GM12892 (cell line): ENCODE results near the gene CDS2.

Experiments
- DNase-seq: peaks from one replicate; pipeline ENCODE4 v3.0.0; 2011; ENCODE audit not compliant: insufficient read length
- FAIRE-seq: peaks from 2 replicates; lab custom pipeline; 2011; peaks lifted over from hg19 to GRCh38; lab: Jason Lieb, UNC
- POLR2A ChIP-seq: IDR thresholded peaks from 2 replicates; pipeline ENCODE4 v1.6.1; 2011; ENCODE audit warnings: low read depth, low read length, control low read depth
- POLR2AphosphoS5 ChIP-seq: IDR thresholded peaks from 2 replicates; pipeline ENCODE4 v1.6.1; 2011; ENCODE audit warnings: low read depth, low read length, control low read depth
- TAF1 ChIP-seq: IDR thresholded peaks from 2 replicates; pipeline ENCODE4 v1.6.1; 2011; ENCODE audit warnings: low read depth, mild to moderate bottlenecking, control low read depth, low read length, borderline replicate concordance

The CDS2 gene

DNA sequence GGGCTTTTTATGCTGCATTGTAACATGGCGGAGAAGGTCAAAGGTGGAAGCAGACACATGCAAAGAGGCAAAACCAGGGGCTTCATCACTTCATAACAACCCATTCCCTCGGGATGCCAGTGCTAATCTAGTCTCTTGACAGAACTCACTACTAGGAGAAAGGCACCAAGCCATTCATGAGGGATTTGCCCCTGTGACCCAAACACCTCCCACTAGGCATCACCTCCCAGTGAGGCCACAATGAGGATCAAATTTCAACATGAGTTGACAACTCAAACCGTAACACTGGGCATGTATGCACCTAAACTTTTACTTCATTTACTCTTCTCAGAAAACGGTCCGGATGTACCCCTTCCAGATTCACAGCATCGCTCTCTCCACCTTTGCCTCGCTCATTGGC lies 61.9 kb downstream of the CDS2 start:
- no peak for FAIRE-seq
- TF ChIP-seq TAF1 (no peak), POLR2A (no peak), POLR2AphosphoS5 (no peak)
- no peak for DNase-seq

DNA sequence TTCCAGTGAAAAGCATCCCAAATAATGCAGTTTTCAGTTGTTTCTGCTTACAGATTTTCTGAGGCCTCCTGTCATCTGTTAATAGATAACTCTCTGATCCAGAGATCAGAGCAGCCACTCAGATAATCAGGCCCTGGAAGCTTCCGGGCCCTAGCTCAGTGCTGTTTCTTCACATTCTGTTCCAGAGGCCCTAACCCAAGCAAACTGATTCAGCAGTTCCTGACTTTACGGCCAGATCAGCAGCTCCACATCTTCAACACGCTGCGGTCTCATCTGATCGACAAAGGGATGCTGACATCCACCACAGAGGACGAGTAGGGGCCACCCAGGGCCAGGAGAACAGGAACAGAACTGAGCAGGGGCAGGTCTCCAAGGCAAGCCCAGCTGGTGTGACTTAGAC lies 63.1 kb downstream of the CDS2 start:
- DNase-seq, result no peak
- FAIRE-seq, result no peak
- TF ChIP-seq POLR2A (no peak), TAF1 (no peak), POLR2AphosphoS5 (no peak)

DNA sequence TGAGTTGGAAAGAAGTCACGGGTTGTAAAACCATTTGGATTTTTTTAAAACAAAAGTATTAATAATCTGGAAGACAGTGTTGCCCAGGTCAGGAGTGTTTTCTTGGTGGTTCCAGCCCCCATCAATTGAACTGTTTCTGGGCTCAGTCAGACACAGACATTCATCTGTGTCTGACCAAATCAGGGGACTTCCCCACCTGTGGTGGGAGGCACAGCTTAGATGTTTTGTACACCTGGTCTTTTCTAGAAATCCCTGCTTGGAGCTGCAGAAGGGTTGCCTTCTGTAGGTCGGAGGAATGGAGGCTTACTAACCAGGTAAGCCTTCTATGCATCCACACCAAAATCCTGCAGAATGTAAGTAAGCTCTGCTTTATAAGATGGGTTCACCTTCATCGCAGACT lies 63.6 kb downstream of the CDS2 start:
- TF ChIP-seq POLR2A (no peak), POLR2AphosphoS5 (no peak), TAF1 (no peak)
- DNase-seq, result no peak
- no peak for FAIRE-seq

DNA sequence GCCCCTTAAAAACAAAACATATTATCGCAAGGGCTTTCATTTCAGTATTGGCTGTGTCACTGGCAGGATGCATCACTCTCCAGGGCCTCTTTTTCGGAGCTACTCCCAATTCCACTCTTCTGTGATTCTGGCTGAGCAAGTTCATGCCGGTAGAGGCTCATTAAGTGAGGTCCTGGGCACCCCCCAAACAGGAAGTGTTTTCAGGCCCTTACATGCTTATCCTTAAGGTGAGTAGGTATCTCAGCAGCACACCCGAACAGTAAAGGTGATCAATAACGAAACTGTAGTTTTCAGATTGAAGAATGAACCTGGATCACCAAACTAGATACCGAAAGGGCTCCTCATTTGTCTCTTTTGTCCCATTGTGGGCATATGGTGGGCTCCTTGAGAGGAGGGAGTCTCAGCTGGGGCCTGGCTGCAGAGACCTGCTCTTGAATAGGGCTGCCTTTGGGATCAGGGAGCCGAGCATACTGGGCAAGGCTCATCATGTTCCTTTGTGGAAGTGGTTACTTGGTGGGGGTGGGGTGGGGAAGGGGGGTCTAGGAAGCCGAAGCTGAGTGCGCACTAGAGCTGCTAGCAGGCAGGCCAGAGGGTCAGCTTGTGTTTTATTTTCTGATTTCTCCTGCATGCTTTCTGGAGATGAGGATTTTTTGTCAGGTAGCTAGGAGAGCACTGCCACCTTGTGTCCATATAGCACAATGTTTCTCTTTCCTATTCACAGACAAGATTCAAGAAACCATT lies 65.2 kb downstream of the CDS2 start:
- FAIRE-seq (peak; percentile 97), DNase-seq (peak; percentile 37)
- TF ChIP-seq POLR2AphosphoS5 (no peak), TAF1 (no peak), POLR2A (no peak)

DNA sequence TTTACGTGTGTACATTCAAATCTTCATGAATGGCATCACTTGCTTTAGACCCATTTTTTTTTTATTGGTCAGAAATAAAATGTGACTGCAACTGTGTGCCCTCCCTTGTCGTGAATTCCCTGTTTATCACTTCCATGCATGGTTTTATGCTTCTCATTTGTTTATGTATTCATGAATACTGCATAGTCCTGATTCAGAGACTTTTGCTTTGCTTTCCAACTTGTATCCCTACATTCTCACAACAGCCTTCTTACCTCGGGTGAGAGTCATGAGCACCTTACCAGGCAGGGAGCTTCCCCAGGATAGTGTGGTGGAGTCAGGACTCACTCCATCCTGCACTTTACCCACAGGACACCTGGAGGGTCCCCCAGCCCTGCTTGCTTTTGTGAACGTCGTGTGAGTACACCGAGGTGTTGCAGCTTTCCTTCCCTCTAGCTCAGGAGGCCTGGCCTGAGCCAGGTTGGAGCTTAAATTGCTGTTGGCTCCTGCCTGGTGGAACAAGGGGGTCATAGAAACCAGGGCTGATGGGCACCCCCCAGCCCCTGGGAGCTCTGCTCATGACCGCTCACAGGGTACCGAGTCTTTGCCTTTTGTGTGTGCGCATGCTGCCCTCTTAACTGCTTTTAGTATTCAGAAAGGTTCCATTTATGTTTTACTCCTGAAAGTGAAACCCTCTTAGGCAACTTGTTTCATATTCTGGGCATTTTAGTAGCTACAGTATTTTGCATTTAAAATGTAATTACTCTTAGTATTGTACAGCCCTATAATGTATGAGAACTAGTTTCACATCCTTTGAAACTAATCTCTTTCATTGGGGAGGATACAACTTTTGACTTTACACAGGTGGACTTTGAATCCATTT lies 66.0 kb downstream of the CDS2 start:
- DNase-seq, result no peak
- TF ChIP-seq TAF1 (no peak), POLR2AphosphoS5 (no peak), POLR2A (no peak)
- FAIRE-seq, result no peak

DNA sequence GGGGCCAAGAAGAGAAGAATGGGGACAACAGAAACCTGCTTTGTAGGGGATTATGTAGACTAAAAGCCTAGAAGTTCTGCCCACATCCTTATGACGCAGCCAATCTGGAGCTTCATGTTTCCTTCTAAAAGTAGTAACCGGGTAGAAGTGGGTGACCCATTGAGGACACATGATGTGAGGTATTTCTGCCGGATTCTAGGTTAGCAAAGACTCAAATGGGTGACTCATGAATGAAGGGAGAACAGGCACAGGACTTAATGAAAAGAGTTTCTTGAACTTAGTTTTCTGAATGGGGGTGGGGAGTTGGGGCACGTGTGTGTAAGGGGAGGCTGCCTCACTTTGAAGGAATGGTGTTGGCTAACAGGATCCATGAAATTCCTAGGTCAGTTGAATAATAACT lies 68.8 kb downstream of the CDS2 start:
- TF ChIP-seq POLR2A (no peak), POLR2AphosphoS5 (no peak), TAF1 (no peak)
- FAIRE-seq, result no peak
- DNase-seq, result no peak

DNA sequence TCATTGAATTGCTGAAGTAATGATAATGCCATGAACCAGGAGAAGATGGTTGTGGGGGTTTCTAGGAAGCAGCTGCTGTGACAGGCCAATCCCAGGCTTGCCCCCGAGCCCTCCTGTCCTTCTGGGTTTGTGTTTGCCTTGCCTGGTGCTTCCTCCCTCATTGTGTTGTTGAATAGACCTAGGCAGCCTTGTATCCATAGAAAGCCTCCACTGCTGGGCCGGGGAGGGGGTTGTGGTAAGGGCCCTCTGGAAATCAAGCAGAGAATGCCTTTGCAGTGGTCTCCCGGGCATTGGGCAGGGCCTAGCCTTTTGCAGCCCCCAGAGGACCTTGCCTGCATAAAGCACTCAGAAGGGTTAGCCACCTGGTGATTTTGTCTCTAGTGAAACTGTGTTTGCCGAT lies 69.3 kb downstream of the CDS2 start:
- DNase-seq, result no peak
- FAIRE-seq, result no peak
- no peak for TF ChIP-seq POLR2A
- no peak for TF ChIP-seq TAF1
- no peak for TF ChIP-seq POLR2AphosphoS5

DNA sequence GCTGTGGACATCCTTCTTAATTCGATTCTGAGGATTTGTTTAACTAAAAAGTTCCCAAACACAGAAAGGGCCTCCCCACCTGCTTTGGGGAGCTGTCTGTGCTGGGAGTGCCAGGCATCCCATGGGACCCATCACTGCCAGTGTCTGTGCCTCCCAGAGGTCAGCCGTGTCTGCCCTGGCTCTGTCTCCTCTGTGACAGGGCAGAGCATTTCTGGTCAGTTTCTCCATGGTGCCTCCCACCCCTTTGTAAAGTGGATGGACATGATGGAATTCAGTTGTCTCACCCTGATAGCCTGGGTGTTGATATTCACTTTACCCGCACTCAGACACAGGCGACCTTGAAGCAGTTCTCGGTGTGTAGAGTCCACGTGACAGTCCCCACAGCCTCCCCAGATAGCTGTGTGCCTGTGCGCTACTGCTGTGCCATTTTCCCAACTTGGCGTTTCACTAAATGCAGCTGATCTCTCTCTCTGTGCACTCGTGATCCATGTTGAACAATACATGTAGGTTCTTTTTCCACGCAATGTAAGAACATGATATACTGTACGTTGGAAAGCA lies 70.5 kb downstream of the CDS2 start:
- no peak for FAIRE-seq
- no peak for TF ChIP-seq POLR2AphosphoS5
- TF ChIP-seq POLR2A, result no peak
- TF ChIP-seq TAF1, result no peak

DNA sequence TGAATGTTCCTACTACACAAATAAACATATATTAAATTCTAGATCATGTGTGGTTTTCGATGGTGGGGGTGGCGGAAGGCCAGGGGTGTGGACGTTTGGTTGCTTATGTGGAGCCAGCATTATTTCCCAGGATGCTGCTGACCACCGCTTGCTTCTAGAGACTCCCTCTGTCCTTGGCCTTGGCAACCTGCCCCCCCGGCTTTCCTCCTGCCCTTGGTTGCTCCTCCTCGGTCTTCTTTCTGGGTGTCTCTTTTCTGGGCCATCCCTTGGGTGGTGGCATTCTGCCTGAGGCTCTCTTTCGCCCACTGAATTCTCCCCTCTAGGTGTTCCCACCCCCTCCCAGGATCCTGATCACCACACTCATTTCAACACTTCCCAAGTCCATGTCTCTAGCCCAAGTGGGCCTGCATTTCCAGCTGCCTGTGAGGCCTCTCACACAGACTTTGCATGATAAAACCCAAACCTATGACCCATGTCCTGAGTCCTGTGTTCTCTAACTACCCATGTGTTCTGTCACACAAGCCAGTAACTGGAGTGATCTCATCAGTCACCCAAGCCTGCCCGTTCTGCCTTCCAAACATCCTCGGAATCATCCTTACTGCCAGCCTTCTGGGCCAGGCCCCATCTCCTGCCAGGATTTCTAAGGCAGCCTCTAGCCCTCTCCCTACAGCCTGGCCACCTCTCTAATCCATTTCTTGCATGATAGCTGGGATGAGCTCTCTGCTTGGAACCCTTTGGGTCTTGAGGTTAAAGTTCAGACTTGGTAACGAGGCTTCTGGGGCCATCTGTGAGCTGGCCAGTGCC lies 71.2 kb downstream of the CDS2 start:
- TF ChIP-seq POLR2A, result no peak
- no peak for TF ChIP-seq POLR2AphosphoS5
- TF ChIP-seq TAF1, result no peak
- FAIRE-seq (no peak), DNase-seq (no peak)

More for the DNA sequence above, 70.5 kb downstream of the CDS2 start:
- no peak for DNase-seq

DNA sequence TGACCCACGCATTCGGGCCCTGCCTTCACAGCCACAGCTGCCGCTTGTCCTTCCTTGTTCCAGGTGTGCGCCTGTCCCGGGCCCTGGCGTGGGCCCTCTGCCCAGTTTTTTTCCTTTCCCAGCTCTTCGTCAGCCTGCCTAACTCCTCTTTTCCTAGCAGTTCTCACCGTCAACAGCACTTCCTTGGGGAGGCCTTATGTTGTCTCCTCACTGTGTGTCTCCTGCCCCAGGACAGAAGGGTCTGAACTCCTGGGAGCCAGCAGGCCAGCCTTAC lies 71.8 kb downstream of the CDS2 start:
- FAIRE-seq, result no peak
- no peak for TF ChIP-seq TAF1
- TF ChIP-seq POLR2AphosphoS5, result no peak
- no peak for TF ChIP-seq POLR2A
- no peak for DNase-seq

DNA sequence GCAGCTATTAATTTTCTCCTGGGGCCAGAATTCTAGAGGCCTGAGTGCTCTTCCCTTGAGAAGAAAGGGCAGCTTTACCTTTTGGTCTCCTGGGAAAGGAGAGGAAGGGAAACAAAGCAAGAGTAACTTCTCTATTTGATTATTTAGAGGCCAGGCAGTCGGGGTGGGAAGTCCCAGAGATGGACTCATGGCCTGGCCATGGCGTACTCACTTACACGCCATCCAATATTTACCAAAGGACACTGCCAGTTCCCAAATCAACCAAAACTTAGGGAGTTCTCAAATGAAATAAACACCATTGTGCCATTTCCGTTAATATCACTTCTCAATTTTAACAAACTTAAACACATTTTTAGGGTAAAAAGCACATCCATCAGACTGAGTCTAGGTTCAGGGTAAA lies 76.6 kb downstream of the CDS2 start:
- DNase-seq (no peak), FAIRE-seq (no peak)
- no peak for TF ChIP-seq TAF1
- no peak for TF ChIP-seq POLR2A
- no peak for TF ChIP-seq POLR2AphosphoS5

DNA sequence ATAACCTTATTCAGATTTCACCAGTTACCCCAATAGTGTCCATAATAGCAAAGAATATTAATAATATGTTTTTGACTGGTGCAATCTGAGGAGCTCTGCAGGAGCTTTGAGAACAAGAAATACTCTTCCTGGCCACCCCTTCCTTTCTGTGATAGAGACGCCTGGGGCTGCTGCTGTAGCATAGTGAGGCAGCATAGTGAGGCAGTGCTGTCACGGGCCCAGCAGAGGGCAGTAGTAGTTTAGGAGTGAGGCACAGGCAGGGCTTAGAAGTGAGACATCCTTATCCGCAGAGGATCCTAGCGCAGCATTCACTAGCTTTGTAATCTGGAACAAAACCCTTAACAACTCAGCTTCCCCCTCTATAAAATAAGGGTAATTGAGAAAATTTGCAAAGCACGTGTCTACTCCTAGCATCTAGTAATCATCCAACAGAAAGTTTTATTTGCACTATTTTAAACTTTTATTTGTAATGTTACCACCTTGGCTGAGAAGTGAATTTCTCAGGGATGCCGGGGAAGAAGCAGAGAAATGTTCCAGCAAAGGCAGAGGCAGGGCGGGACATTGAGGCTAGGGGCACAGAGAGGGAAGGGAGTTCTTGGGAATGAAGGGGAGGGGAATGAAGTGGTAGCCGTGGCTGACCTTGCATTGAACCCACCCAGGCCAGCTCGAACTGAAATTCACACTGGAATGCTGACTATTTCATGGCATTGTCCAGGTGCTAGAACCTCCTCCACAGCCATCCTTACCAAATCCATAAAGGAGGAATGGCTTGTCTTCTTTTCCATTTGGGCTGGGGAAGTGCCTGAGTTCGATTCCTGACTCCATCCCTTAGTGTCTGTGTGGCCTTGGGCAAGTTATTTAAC lies 78.8 kb downstream of the CDS2 start:
- DNase-seq (peak; percentile 49), FAIRE-seq (peak; percentile 66)
- TF ChIP-seq POLR2AphosphoS5 (no peak), TAF1 (no peak), POLR2A (no peak)
